HEK293T (cell line): ENCODE results near the gene OR52E1.
"Not testable (repeated sequence)": the region's sequence is repeated elsewhere in the genome, so short reads cannot be mapped to it uniquely, and the experiment has no call there.

Source experiments
- CTCF ChIA-PET: fragments of 350-600 bp; formaldehyde crosslinking; extraction: SDS; loops from one replicate; lab custom pipeline; 2021; ENCODE audit warnings: antibody characterized with exemption, inconsistent platforms; lab: Yijun Ruan, JAX
- POLR2A ChIA-PET: fragments of 350-600 bp; formaldehyde crosslinking; extraction: SDS; loops from one replicate; lab custom pipeline; 2020; ENCODE audit warnings: antibody characterized with exemption, inconsistent platforms; lab: Yijun Ruan, JAX
- DNase-seq: peaks from one replicate; pipeline ENCODE4 v3.0.0; 2012; ENCODE audit warnings: mixed read lengths; ENCODE audit errors: extremely low spot score
- ARNT ChIP-seq: fragments of 450-650 bp; IDR thresholded peaks from 2 replicates; pipeline ENCODE4 v1.6.1; 2017; ENCODE audit warnings: mild to moderate bottlenecking
- BHLHE40 ChIP-seq: fragments of 450-650 bp; IDR thresholded peaks from 2 replicates; pipeline ENCODE4 v1.6.1; 2016; ENCODE audit warnings: mild to moderate bottlenecking, moderate library complexity, borderline replicate concordance
- CTBP1 ChIP-seq: fragments of 450-650 bp; IDR thresholded peaks from 2 replicates; pipeline ENCODE4 v1.6.1; 2016; ENCODE audit warnings: borderline replicate concordance
- ELF4 ChIP-seq: fragments of 450-650 bp; IDR thresholded peaks from 2 replicates; pipeline ENCODE4 v1.6.1; 2017; ENCODE audit warnings: antibody characterized with exemption
- FOXA1 ChIP-seq: fragments of 450-650 bp; IDR thresholded peaks from 2 replicates; pipeline ENCODE4 v1.6.1; 2016; ENCODE audit warnings: mild to moderate bottlenecking
- FOXK2 ChIP-seq: fragments of 450-650 bp; IDR thresholded peaks from 2 replicates; pipeline ENCODE4 v1.6.1; 2016; ENCODE audit warnings: mild to moderate bottlenecking
- FOXM1 ChIP-seq: fragments of 450-650 bp; IDR thresholded peaks from 2 replicates; pipeline ENCODE4 v1.6.1; 2017; ENCODE audit warnings: mild to moderate bottlenecking, borderline replicate concordance
- HDGF ChIP-seq: fragments of 450-650 bp; IDR thresholded peaks from 2 replicates; pipeline ENCODE4 v1.6.1; 2017; ENCODE audit warnings: antibody characterized with exemption, borderline replicate concordance
- L3MBTL2 ChIP-seq: fragments of 450-650 bp; conservative IDR thresholded peaks from 2 replicates; pipeline ENCODE4 v1.6.1; 2016; ENCODE audit warnings: mild to moderate bottlenecking
- LEF1 ChIP-seq: fragments of 450-650 bp; IDR thresholded peaks from 2 replicates; pipeline ENCODE4 v1.6.1; 2017; ENCODE audit warnings: mild to moderate bottlenecking, borderline replicate concordance
- NFRKB ChIP-seq: fragments of 450-650 bp; IDR thresholded peaks from 2 replicates; pipeline ENCODE4 v1.6.1; 2016; ENCODE audit warnings: mild to moderate bottlenecking, moderate library complexity
- SP1 ChIP-seq: fragments of 450-650 bp; IDR thresholded peaks from 2 replicates; pipeline ENCODE4 v1.6.1; 2017
- SUZ12 ChIP-seq: fragments of 450-650 bp; IDR thresholded peaks from 2 replicates; pipeline ENCODE4 v1.6.1; 2016; ENCODE audit warnings: mild to moderate bottlenecking
- TARDBP ChIP-seq: fragments of 450-650 bp; IDR thresholded peaks from 2 replicates; pipeline ENCODE4 v1.6.1; 2016
- ZNF384 ChIP-seq: fragments of 450-650 bp; IDR thresholded peaks from 2 replicates; pipeline ENCODE4 v1.6.1; 2016
- TF ChIP-seq, protein P1 (sequence below): fragments of 450-650 bp; IDR thresholded peaks from 2 replicates; pipeline ENCODE4 v1.6.1; 2016

Gene OR52E1

DNA sequence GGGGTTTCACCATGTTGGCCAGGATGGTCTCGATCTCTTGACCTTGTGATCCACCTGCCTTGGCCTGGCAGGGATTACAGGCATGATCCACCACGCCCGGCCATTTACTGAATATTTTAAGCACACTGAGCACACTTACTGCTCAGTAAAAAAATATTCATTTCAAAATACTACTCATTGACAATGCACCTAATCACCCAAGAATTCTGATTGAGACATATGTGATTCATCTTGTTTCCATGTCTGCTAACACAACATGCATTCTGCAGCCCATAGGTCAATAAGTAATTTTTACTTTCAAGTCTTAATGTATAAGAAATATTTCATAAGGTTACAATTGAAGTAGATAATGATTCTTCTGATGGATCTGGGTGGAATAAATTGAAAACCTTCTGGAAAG is 27.3 kb upstream of the OR52E1 start:
- POLR2A ChIA-PET = no interaction called here
- no peak for DNase-seq
- TF ChIP-seq, protein P1, sequence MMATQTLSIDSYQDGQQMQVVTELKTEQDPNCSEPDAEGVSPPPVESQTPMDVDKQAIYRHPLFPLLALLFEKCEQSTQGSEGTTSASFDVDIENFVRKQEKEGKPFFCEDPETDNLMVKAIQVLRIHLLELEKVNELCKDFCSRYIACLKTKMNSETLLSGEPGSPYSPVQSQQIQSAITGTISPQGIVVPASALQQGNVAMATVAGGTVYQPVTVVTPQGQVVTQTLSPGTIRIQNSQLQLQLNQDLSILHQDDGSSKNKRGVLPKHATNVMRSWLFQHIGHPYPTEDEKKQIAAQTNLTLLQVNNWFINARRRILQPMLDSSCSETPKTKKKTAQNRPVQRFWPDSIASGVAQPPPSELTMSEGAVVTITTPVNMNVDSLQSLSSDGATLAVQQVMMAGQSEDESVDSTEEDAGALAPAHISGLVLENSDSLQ = no peak
- TF ChIP-seq HDGF (no peak), ZNF384 (no peak), ELF4 (no peak), SP1 (no peak), SUZ12 (no peak), FOXK2 (no peak), L3MBTL2 (no peak), FOXM1 (no peak), CTBP1 (no peak), FOXA1 (no peak), BHLHE40 (no peak), TARDBP (no peak), LEF1 (no peak), NFRKB (no peak), ARNT (no peak)
- CTCF ChIA-PET = no interaction called here

DNA sequence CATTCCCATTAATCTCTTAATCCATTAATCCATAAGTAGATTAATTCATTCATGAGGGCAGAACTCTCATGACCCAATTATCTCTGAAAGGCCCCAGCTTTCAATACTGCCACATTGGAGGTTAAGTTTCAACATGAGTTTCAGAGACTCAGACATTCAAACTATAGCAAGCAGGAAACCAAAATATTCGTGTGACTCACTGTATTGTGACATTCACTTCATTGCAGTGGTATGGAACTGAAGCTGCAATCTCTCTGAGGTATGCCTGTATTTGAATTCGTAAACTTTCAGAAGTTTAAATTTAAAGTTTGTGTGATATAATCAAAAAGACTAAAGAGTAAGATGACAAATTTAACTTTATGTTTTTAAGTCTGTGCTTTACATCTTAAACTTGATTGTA is 26.0 kb upstream of the OR52E1 start:
- DNase-seq = no peak
- TF ChIP-seq ARNT (no peak), CTBP1 (no peak), FOXK2 (no peak), ELF4 (no peak), FOXA1 (no peak), LEF1 (no peak), HDGF (no peak), SUZ12 (no peak), SP1 (no peak), ZNF384 (no peak), NFRKB (no peak), BHLHE40 (no peak), L3MBTL2 (no peak), TARDBP (no peak), FOXM1 (no peak)
- TF ChIP-seq, protein P1 = no peak
- ChIA-PET POLR2A (no interaction called here), CTCF (no interaction called here)

DNA sequence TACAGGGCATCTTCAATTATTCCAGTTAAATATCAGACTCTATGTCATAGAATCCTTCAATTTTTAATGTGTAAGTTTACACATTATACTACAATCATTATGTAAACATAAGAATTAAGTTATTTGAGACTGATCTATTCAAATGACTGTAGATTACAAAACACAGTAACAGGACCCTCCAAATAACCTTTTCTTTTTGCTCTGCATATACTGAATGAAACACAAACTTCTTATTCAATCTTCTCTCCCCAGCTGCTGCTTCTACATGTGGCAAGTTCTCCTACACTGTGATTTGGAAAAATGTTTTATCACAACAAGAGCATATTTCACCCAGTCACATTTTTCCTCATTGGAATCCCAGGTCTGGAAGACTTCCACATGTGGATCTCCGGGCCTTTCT is 23.1 kb upstream of the OR52E1 start, which contains the start of gene OR52J3:
Gene OR52J3, plus strand, starts transcription at position 301 of the 400 bp plus-strand sequence. Its CDS starts 0 bp downstream, at position 301.
- ChIA-PET POLR2A (no interaction called here), CTCF (no interaction called here)
- TF ChIP-seq FOXM1 (no peak), FOXK2 (no peak), SP1 (no peak), ELF4 (no peak), ARNT (no peak), CTBP1 (no peak), BHLHE40 (no peak), SUZ12 (no peak), HDGF (no peak), NFRKB (no peak), TARDBP (no peak), L3MBTL2 (no peak), ZNF384 (no peak)
- TF ChIP-seq, protein P1 = no peak
- no peak for DNase-seq

- ChIA-PET POLR2A (no interaction called here), CTCF (no interaction called here)
- TF ChIP-seq TARDBP (no peak), L3MBTL2 (no peak), FOXM1 (no peak), ZNF384 (no peak), SUZ12 (no peak)
- DNase-seq = no peak
These were observed 22.5 kb upstream of the OR52E1 start for GRCh38 chr11:5046754-5047330.

DNA sequence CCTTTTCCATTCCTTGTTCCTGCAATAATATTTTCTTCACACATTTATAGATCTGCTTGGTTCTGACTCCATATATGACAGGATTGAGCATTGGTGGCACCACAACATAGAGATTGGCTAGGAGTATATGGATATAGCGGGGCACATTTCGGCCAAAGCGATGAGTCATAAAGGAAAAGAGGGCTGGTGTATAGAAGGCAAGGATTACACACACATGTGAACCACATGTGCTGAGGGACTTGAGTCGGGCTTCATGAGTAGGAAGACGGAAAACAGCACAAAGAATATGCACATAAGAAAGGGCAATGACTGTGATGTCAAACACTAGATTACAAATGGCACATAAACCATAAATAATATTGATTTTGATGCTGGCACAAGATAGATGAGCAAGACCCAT is 10.7 kb upstream of the OR52E1 start:
- CTCF ChIA-PET, DNase-seq, POLR2A ChIA-PET: not testable (repeated sequence)

GRCh38 chr11:5059391-5059790 is 10.0 kb upstream of the OR52E1 start, which contains the start of gene OR52E2:
OR52E2 (minus strand) TSS chr11:5059627; CDS start chr11:5059627, 0 bp downstream.
- CTCF ChIA-PET = no interaction called here
- DNase-seq = no peak
- POLR2A ChIA-PET = no interaction called here
- TF ChIP-seq ELF4 (no peak), FOXA1 (no peak), CTBP1 (no peak), ARNT (no peak), TARDBP (no peak), NFRKB (no peak), SUZ12 (no peak), LEF1 (no peak), BHLHE40 (no peak), FOXK2 (no peak), SP1 (no peak), L3MBTL2 (no peak), HDGF (no peak), ZNF384 (no peak), FOXM1 (no peak)
- TF ChIP-seq, protein P1 = no peak
